Activated T-cell treated with anti-CD3 and anti-CD28 coated beads, Interleukin-2, amount 50 U/mL, for 72 hours (primary cell): Measurements from ENCODE around the gene FYTTD1. TPM values are rescaled to one million over a fixed set of nuclear protein-coding genes. Genes with fewer than 3 reads are reported as not detected.

Experiments used
- ATAC-seq, 2 donors: fragments of 150-1000 bp; cut with Tn5 transposase; replicated peaks in 1 of 2; 2 replicates each; pipeline ENCODE4 v1.10.0; 2021; ENCODE audit warnings: moderate library complexity in 2 of 2, mild to moderate bottlenecking in 1 of 2
- DNase-seq, 2 donors: peaks; one replicate each; pipeline ENCODE4 v3.0.0; 2021 to 2022; ENCODE audit warnings: mixed read lengths in 1 of 2
- H3K27ac Mint-ChIP-seq: one replicate; pipeline ENCODE4 v1.8.0; 2022; ENCODE audit warnings: mild to moderate bottlenecking, moderate library complexity, mixed read lengths
- H3K27me3 Mint-ChIP-seq: one replicate; pipeline ENCODE4 v1.8.0; 2022; ENCODE audit warnings: low read depth, mixed read lengths
- H3K36me3 Mint-ChIP-seq, 2 donors: one replicate each; pipeline ENCODE4 v1.8.0; 2022; ENCODE audit warnings: mixed read lengths in 2 of 2, mild to moderate bottlenecking in 1 of 2; ENCODE audit not compliant: insufficient read depth in 2 of 2
- H3K4me1 Mint-ChIP-seq: one replicate; pipeline ENCODE4 v1.8.0; 2022; ENCODE audit warnings: low read depth, mixed read lengths
- H3K4me3 Mint-ChIP-seq, 2 donors: one replicate each; pipeline ENCODE4 v1.8.0; 2022; ENCODE audit warnings: mild to moderate bottlenecking in 2 of 2, mixed read lengths in 2 of 2, moderate library complexity in 2 of 2
- H3K9me3 Mint-ChIP-seq, 2 donors: one replicate each; pipeline ENCODE4 v1.8.0; 2022; ENCODE audit warnings: mixed read lengths in 2 of 2
- total RNA-seq, 2 donors: library from RNA; stranded (reverse); gene quantifications; one replicate each; pipeline ENCODE4 v1.2.3, GENCODE V29; 2022

The FYTTD1 gene
- total RNA-seq, 2 donors from 2014 or later: 31.6 to 37.5 TPM

- ATAC-seq (no peak), DNase-seq (no peak)
- Mint-ChIP-seq H3K27ac (no peak overlapping the region), H3K9me3 (no peaks in the 10 kb centered on the region), H3K4me1 (peaks cover 26% of the 10 kb centered on the region), H3K27me3 (no peaks in the 10 kb centered on the region), H3K36me3 (peaks cover 6 to 7% of the 10 kb centered on the region in 2 donors), H3K4me3 (no peak overlapping the region)
Observed at GRCh38 chr3:197789309-197789708, 39.6 kb downstream of the FYTTD1 start.

GRCh38 chr3:197790033-197790432 lies 40.4 kb downstream of the FYTTD1 start:
- no peaks in the 10 kb centered on the region for H3K9me3 Mint-ChIP-seq
- no peak for DNase-seq
- H3K27ac Mint-ChIP-seq: peak overlapping the region; percentile 99
- H3K4me1 Mint-ChIP-seq: peaks cover 33% of the 10 kb centered on the region
- H3K27me3 Mint-ChIP-seq: no peaks in the 10 kb centered on the region
- H3K4me3 Mint-ChIP-seq: peak overlapping the region; percentile 88 to 96
- H3K36me3 Mint-ChIP-seq: peaks cover 6 to 7% of the 10 kb centered on the region in 2 donors
- ATAC-seq: no peak

GRCh38 chr3:197791113-197791891 lies 41.6 kb downstream of the FYTTD1 start, which contains the start of gene LRCH3:
Gene LRCH3, plus strand, starts transcription at chr3:197791254. Its CDS starts 25 bp downstream, at chr3:197791279.
- ATAC-seq: peak; percentile 79 to 80
- Mint-ChIP-seq H3K27ac (peak within 1 kb of the TSS; percentile 99), H3K4me3 (peak within 1 kb of the TSS; percentile 88 to 96), H3K4me1 (peaks cover 46% of the 10 kb centered on the region), H3K9me3 (no peaks in the 10 kb centered on the region), H3K36me3 (peaks cover 7 to 8% of the 10 kb centered on the region in 2 donors), H3K27me3 (no peaks in the 10 kb centered on the region)
- peak; percentile 88 to 93 for DNase-seq

GRCh38 chr3:197791892-197792647 lies 42.4 kb downstream of the FYTTD1 start:
- DNase-seq: peak; percentile 35 to 48
- H3K27me3 Mint-ChIP-seq: no peaks in the 10 kb centered on the region
- peaks cover 54% of the 10 kb centered on the region for H3K4me1 Mint-ChIP-seq
- H3K9me3 Mint-ChIP-seq: no peaks in the 10 kb centered on the region
- H3K27ac Mint-ChIP-seq: peak overlapping the region; percentile 94
- peaks cover 7 to 8% of the 10 kb centered on the region in 2 donors for H3K36me3 Mint-ChIP-seq
- peak overlapping the region; percentile 88 to 96 for H3K4me3 Mint-ChIP-seq
- ATAC-seq: peak; percentile 35 to 42

GRCh38 chr3:197793247-197793646 lies 43.6 kb downstream of the FYTTD1 start:
- H3K36me3 Mint-ChIP-seq: peaks cover 7 to 8% of the 10 kb centered on the region in 2 donors
- H3K9me3 Mint-ChIP-seq: no peaks in the 10 kb centered on the region
- no peaks in the 10 kb centered on the region for H3K27me3 Mint-ChIP-seq
- peak overlapping the region; percentile 20 for H3K27ac Mint-ChIP-seq
- peaks cover 66% of the 10 kb centered on the region for H3K4me1 Mint-ChIP-seq
- no peak for DNase-seq
- H3K4me3 Mint-ChIP-seq: peak overlapping the region; percentile 66
- peak; percentile 70 for ATAC-seq

GRCh38 chr3:197794115-197794514 lies 44.4 kb downstream of the FYTTD1 start:
- Mint-ChIP-seq H3K4me1 (peaks cover 71% of the 10 kb centered on the region), H3K36me3 (peaks cover 7 to 8% of the 10 kb centered on the region in 2 donors), H3K4me3 (peak overlapping the region in 1 of 2 donors; percentile 64), H3K27me3 (no peaks in the 10 kb centered on the region), H3K9me3 (no peaks in the 10 kb centered on the region), H3K27ac (no peak overlapping the region)
- DNase-seq: no peak
- ATAC-seq: no peak

GRCh38 chr3:197795200-197795599 lies 45.5 kb downstream of the FYTTD1 start:
- ATAC-seq (no peak), DNase-seq (no peak)
- H3K27me3 Mint-ChIP-seq: no peaks in the 10 kb centered on the region
- H3K36me3 Mint-ChIP-seq: peaks cover 7 to 8% of the 10 kb centered on the region in 2 donors
- H3K9me3 Mint-ChIP-seq: no peaks in the 10 kb centered on the region
- peaks cover 73% of the 10 kb centered on the region for H3K4me1 Mint-ChIP-seq
- no peak overlapping the region for H3K27ac Mint-ChIP-seq
- no peak overlapping the region for H3K4me3 Mint-ChIP-seq

GRCh38 chr3:197796087-197796486 lies 46.4 kb downstream of the FYTTD1 start:
- Mint-ChIP-seq H3K4me1 (peaks cover 77% of the 10 kb centered on the region), H3K4me3 (no peak overlapping the region), H3K9me3 (no peaks in the 10 kb centered on the region), H3K36me3 (peaks cover 7 to 8% of the 10 kb centered on the region in 2 donors), H3K27me3 (no peaks in the 10 kb centered on the region), H3K27ac (peak overlapping the region; percentile 27)
- ATAC-seq (no peak), DNase-seq (no peak)

- no peak overlapping the region for H3K4me3 Mint-ChIP-seq
Observed at GRCh38 chr3:197798863-197799262, 49.2 kb downstream of the FYTTD1 start.

GRCh38 chr3:197800379-197800778 lies 50.7 kb downstream of the FYTTD1 start:
- ATAC-seq (no peak), DNase-seq (no peak)
- Mint-ChIP-seq H3K36me3 (peaks cover 0 to under 1% of the 10 kb centered on the region in 2 donors), H3K9me3 (no peaks in the 10 kb centered on the region), H3K4me3 (peak overlapping the region in 1 of 2 donors; percentile 34), H3K27me3 (no peaks in the 10 kb centered on the region), H3K27ac (peak overlapping the region; percentile 61), H3K4me1 (peaks cover 68% of the 10 kb centered on the region)

More at GRCh38 chr3:197798863-197799262, 49.2 kb downstream of the FYTTD1 start:
- ATAC-seq: no peak
- no peaks in the 10 kb centered on the region for H3K27me3 Mint-ChIP-seq
- peaks cover 0 to 2% of the 10 kb centered on the region in 2 donors for H3K36me3 Mint-ChIP-seq
- H3K27ac Mint-ChIP-seq: no peak overlapping the region
- H3K9me3 Mint-ChIP-seq: no peaks in the 10 kb centered on the region
- no peak for DNase-seq
- H3K4me1 Mint-ChIP-seq: peaks cover 84% of the 10 kb centered on the region

- peak overlapping the region; percentile 95 for H3K27ac Mint-ChIP-seq
- H3K36me3 Mint-ChIP-seq: no peaks in the 10 kb centered on the region
- H3K9me3 Mint-ChIP-seq: no peaks in the 10 kb centered on the region
- DNase-seq (peak; percentile 17 to 27), ATAC-seq (peak; percentile 72 to 75)
- peaks cover 51% of the 10 kb centered on the region for H3K4me1 Mint-ChIP-seq
- H3K4me3 Mint-ChIP-seq: peak overlapping the region; percentile 5 to 77
- H3K27me3 Mint-ChIP-seq: no peaks in the 10 kb centered on the region
Observed at GRCh38 chr3:197801891-197802778, 52.5 kb downstream of the FYTTD1 start.

GRCh38 chr3:197802779-197803459 lies 53.2 kb downstream of the FYTTD1 start:
- Mint-ChIP-seq H3K27ac (peak overlapping the region; percentile 95), H3K4me3 (peak overlapping the region in 1 of 2 donors; percentile 5), H3K27me3 (no peaks in the 10 kb centered on the region), H3K36me3 (peaks cover 2 to 3% of the 10 kb centered on the region in 2 donors), H3K9me3 (no peaks in the 10 kb centered on the region), H3K4me1 (peaks cover 50% of the 10 kb centered on the region)
- peak in 1 of 2 donors; percentile 23 for ATAC-seq
- no peak for DNase-seq
